ENCODE results near the gene GPC1. TPM values are rescaled to one million over a fixed set of nuclear protein-coding genes. Genes with fewer than 3 reads are reported as not detected.

The GPC1 gene
- total and polyA plus RNA-seq, 2 donors (not counting 1 experiment from before 2014, with no cell fraction given) = 147 to 218 TPM

- no peak for DNase-seq (ENCODE audit: low read depth in 2 of 2)
- Histone ChIP-seq H3K27ac (ENCODE audit: insufficient read depth, low read length) (no peak overlapping the region), H4K20me1 (ENCODE audit: control insufficient read depth, extremely low read depth, insufficient read depth, low read length) (no peaks in the 10 kb centered on the region), H3K9me3 (ENCODE audit: control insufficient read depth, insufficient read depth, low read depth, low read length) (no peaks in the 10 kb centered on the region), H3K27me3 (ENCODE audit: control insufficient read depth, insufficient read depth, low read length) (no peaks in the 10 kb centered on the region), H3K79me2 (ENCODE audit: control insufficient read depth, insufficient read depth, low read length) (no peaks in the 10 kb centered on the region), H3K9ac (ENCODE audit: insufficient read depth, low read length) (no peak overlapping the region), H3K4me3 (replicated peaks in 1 of 4; ENCODE audit: control extremely low read depth in 1 of 4, insufficient read depth in 1 of 4, low read depth in 3 of 4, low read length in 4 of 4) (no peak overlapping the region), H3K36me3 (ENCODE audit: control insufficient read depth, insufficient read depth, low read length) (no peaks in the 10 kb centered on the region), H3K4me2 (ENCODE audit: extremely low read depth, insufficient read depth, low read length) (no peak overlapping the region), H3K4me1 (ENCODE audit: control insufficient read depth, extremely low read depth, insufficient read depth, low read length) (peaks cover 14% of the 10 kb centered on the region), H2AFZ (ENCODE audit: low read length) (no peak overlapping the region)
- TF ChIP-seq EZH2 (IDR thresholded peaks at IDR 0.05; ENCODE audit: low read length, missing control alignments) = no peak
- TF ChIP-seq CTCF (conservative IDR thresholded peaks at IDR 0.05 in 1 of 2, IDR thresholded peaks at IDR 0.05 in 1 of 2; ENCODE audit: low read depth in 1 of 2, low read length in 2 of 2) = no peak
Measured at GRCh38 chr2:240389302-240389805, 46.1 kb upstream of the GPC1 start.

GRCh38 chr2:240390091-240391073, 45.1 kb upstream of the GPC1 start:
- Histone ChIP-seq H3K27me3 (ENCODE audit: control insufficient read depth, insufficient read depth, low read length) (no peaks in the 10 kb centered on the region), H3K9ac (ENCODE audit: insufficient read depth, low read length) (no peak overlapping the region), H3K36me3 (ENCODE audit: control insufficient read depth, insufficient read depth, low read length) (no peaks in the 10 kb centered on the region), H3K4me1 (ENCODE audit: control insufficient read depth, extremely low read depth, insufficient read depth, low read length) (peaks cover 14% of the 10 kb centered on the region), H3K4me2 (ENCODE audit: extremely low read depth, insufficient read depth, low read length) (no peak overlapping the region), H3K4me3 (replicated peaks in 1 of 4; ENCODE audit: control extremely low read depth in 1 of 4, insufficient read depth in 1 of 4, low read depth in 3 of 4, low read length in 4 of 4) (no peak overlapping the region), H4K20me1 (ENCODE audit: control insufficient read depth, extremely low read depth, insufficient read depth, low read length) (no peaks in the 10 kb centered on the region), H2AFZ (ENCODE audit: low read length) (no peak overlapping the region), H3K9me3 (ENCODE audit: control insufficient read depth, insufficient read depth, low read depth, low read length) (no peaks in the 10 kb centered on the region), H3K27ac (ENCODE audit: insufficient read depth, low read length) (no peak overlapping the region), H3K79me2 (ENCODE audit: control insufficient read depth, insufficient read depth, low read length) (no peaks in the 10 kb centered on the region)
- TF ChIP-seq EZH2 (IDR thresholded peaks at IDR 0.05; ENCODE audit: low read length, missing control alignments) (no peak), CTCF (conservative IDR thresholded peaks at IDR 0.05 in 1 of 2, IDR thresholded peaks at IDR 0.05 in 1 of 2; ENCODE audit: low read depth in 1 of 2, low read length in 2 of 2) (no peak)
- no peak for DNase-seq (ENCODE audit: low read depth in 2 of 2)

All from fibroblast of lung (primary cell).